G401.6 (cell line): Measurements from ENCODE around the gene GRK3.
"Not testable (repeated sequence)": the region's sequence is repeated elsewhere in the genome, so short reads cannot be mapped to it uniquely, and the experiment has no call there.

Experiments used
- FAIRE-seq: peaks from 2 replicates; lab custom pipeline; 2012; peaks lifted over from hg19 to GRCh38; lab: Jason Lieb, UNC

The GRK3 gene

GRCh38 chr22:25551396-25551795 is 13.1 kb upstream of the GRK3 start:
- FAIRE-seq = no peak

- not testable (repeated sequence) for FAIRE-seq
Measured at GRCh38 chr22:25552405-25552804, 12.1 kb upstream of the GRK3 start.

GRCh38 chr22:25553131-25553530 is 11.3 kb upstream of the GRK3 start:
- FAIRE-seq = no peak

GRCh38 chr22:25554238-25554671 is 10.2 kb upstream of the GRK3 start:
- no peak for FAIRE-seq

- no peak for FAIRE-seq
Measured at GRCh38 chr22:25554689-25555088, 9.8 kb upstream of the GRK3 start.

- FAIRE-seq = no peak
Measured at GRCh38 chr22:25555586-25555985, 8.9 kb upstream of the GRK3 start.

- FAIRE-seq = no peak
Measured at GRCh38 chr22:25557218-25557617, 7.3 kb upstream of the GRK3 start.

GRCh38 chr22:25558341-25558740 is 6.1 kb upstream of the GRK3 start:
- FAIRE-seq = no peak

GRCh38 chr22:25559910-25560309 is 4.6 kb upstream of the GRK3 start:
- not testable (repeated sequence) for FAIRE-seq

GRCh38 chr22:25561182-25561581 is 3.3 kb upstream of the GRK3 start:
- FAIRE-seq = not testable (repeated sequence)

GRCh38 chr22:25561927-25562326 is 2.5 kb upstream of the GRK3 start:
- not testable (repeated sequence) for FAIRE-seq

GRCh38 chr22:25562966-25563760 is 1.3 kb upstream of the GRK3 start:
- FAIRE-seq = not testable (repeated sequence)

- no peak for FAIRE-seq
Measured at GRCh38 chr22:25563761-25564319, 635 bp upstream of the GRK3 start.

GRCh38 chr22:25564979-25565677 is 653 bp downstream of the GRK3 start:
- no peak for FAIRE-seq

GRCh38 chr22:25566186-25566897 is 1.9 kb downstream of the GRK3 start:
- peak; percentile 51 for FAIRE-seq

- FAIRE-seq = no peak
Measured at GRCh38 chr22:25566898-25567235, 2.4 kb downstream of the GRK3 start.

- FAIRE-seq = peak; percentile 23
Measured at GRCh38 chr22:25567251-25567675, 2.8 kb downstream of the GRK3 start.

- not testable (repeated sequence) for FAIRE-seq
Measured at GRCh38 chr22:25568066-25568465, 3.6 kb downstream of the GRK3 start.

GRCh38 chr22:25569361-25569760 is 4.9 kb downstream of the GRK3 start:
- FAIRE-seq = no peak

- no peak for FAIRE-seq
Measured at GRCh38 chr22:25569983-25570382, 5.5 kb downstream of the GRK3 start.

- FAIRE-seq = no peak
Measured at GRCh38 chr22:25570486-25570885, 6.0 kb downstream of the GRK3 start.

- not testable (repeated sequence) for FAIRE-seq
Measured at GRCh38 chr22:25571969-25572707, 7.7 kb downstream of the GRK3 start.
